ENCODE measurements around the gene RAPGEFL1. TPM values are rescaled to one million over a fixed set of nuclear protein-coding genes. Genes with fewer than 3 reads are reported as not detected.

Gene RAPGEFL1, protein sequence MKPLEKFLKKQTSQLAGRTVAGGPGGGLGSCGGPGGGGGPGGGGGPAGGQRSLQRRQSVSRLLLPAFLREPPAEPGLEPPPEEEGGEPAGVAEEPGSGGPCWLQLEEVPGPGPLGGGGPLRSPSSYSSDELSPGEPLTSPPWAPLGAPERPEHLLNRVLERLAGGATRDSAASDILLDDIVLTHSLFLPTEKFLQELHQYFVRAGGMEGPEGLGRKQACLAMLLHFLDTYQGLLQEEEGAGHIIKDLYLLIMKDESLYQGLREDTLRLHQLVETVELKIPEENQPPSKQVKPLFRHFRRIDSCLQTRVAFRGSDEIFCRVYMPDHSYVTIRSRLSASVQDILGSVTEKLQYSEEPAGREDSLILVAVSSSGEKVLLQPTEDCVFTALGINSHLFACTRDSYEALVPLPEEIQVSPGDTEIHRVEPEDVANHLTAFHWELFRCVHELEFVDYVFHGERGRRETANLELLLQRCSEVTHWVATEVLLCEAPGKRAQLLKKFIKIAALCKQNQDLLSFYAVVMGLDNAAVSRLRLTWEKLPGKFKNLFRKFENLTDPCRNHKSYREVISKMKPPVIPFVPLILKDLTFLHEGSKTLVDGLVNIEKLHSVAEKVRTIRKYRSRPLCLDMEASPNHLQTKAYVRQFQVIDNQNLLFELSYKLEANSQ
- total RNA-seq = 4.9 and 7.0 TPM in 2 replicates

DNA sequence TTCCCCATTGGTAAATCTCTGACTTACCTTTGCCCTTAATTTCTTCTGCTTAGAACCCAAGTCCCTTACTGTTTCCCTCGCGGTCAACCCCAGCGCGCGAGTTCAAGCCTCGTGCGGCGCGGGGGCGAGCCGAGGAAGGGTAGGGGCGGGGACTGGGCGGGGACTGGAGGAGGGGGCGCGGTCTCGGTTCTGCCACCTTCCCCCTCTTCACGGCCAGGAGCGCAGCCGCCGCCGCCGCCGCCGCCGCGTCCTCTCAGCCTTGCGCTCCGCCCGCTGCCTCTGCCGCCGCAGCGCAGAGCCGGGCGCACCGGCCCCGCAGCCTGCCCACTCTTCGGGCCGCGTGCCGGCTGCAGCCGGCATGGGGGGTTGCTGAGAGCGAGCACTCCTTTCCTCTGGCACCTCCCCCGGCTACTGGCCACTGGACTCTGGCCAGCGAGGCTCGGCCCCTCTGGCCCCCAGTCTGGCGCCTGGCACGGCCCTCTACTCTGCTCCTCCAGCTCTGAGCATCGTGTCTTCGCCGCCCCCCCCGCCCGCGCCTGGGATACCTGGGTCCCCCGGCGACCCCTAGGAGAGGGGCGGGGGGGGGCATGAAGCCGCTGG lies at the start of gene RAPGEFL1:
TSS of gene RAPGEFL1 (plus strand) at position 196 of the 600 bp plus-strand sequence. CDS start at position 588, 392 bp downstream.
- no peaks in the 10 kb centered on the region for H3K9me3 Mint-ChIP-seq

GRCh38 chr17:40129498-40129897 lies 47.8 kb upstream of the RAPGEFL1 start:
- DNase-seq (no peak), ATAC-seq (ENCODE audit: low read depth) (no peak)
- Mint-ChIP-seq H3K27me3 (no peaks in the 10 kb centered on the region), H3K4me3 (no peak overlapping the region), H3K4me1 (peaks cover 10% of the 10 kb centered on the region), H3K9me3 (no peaks in the 10 kb centered on the region), H3K36me3 (ENCODE audit: low read depth) (peaks cover 79% of the 10 kb centered on the region), H3K27ac (no peak overlapping the region)
- POLR2A ChIA-PET = interaction anchor here (1.3 kb wide), 1 partner anchor 10 kb away, joined by 7 read pairs; no protein-coding TSS in a partner anchor
- intact Hi-C loops (cut with micrococcal nuclease) = no loop called here
- TF ChIP-seq, protein P1, sequence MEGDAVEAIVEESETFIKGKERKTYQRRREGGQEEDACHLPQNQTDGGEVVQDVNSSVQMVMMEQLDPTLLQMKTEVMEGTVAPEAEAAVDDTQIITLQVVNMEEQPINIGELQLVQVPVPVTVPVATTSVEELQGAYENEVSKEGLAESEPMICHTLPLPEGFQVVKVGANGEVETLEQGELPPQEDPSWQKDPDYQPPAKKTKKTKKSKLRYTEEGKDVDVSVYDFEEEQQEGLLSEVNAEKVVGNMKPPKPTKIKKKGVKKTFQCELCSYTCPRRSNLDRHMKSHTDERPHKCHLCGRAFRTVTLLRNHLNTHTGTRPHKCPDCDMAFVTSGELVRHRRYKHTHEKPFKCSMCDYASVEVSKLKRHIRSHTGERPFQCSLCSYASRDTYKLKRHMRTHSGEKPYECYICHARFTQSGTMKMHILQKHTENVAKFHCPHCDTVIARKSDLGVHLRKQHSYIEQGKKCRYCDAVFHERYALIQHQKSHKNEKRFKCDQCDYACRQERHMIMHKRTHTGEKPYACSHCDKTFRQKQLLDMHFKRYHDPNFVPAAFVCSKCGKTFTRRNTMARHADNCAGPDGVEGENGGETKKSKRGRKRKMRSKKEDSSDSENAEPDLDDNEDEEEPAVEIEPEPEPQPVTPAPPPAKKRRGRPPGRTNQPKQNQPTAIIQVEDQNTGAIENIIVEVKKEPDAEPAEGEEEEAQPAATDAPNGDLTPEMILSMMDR (IDR thresholded peaks at IDR 0.05) = no peak
- CTCF ChIA-PET = no interaction called here

More for the DNA sequence above, at the start of gene RAPGEFL1:
- Mint-ChIP-seq H3K4me3 (peak within 1 kb of the TSS; percentile 42), H3K4me1 (peaks cover 10% of the 10 kb centered on the region), H3K36me3 (ENCODE audit: low read depth) (peaks cover 25% of the 10 kb centered on the region), H3K27me3 (no peaks in the 10 kb centered on the region), H3K27ac (no peak within 1 kb of the TSS)
- POLR2A ChIA-PET = interaction anchor here (0.5 to 0.6 kb wide), 2 partner anchors 57 to 137 kb away, joined by 3 read pairs; no protein-coding TSS in a partner anchor
- TF ChIP-seq, protein P1 (IDR thresholded peaks at IDR 0.05) = no peak
- CTCF ChIA-PET = no interaction called here
- peak; percentile 61 for DNase-seq
- peak; percentile 99 for ATAC-seq (ENCODE audit: low read depth)
- intact Hi-C loops (cut with micrococcal nuclease) = loop anchor here (1.0 kb wide), 1 partner anchor 14 kb away; no protein-coding TSS in a partner anchor

- Mint-ChIP-seq H3K36me3 (ENCODE audit: low read depth) (peaks cover 88% of the 10 kb centered on the region), H3K27me3 (no peaks in the 10 kb centered on the region), H3K4me1 (peaks cover 4% of the 10 kb centered on the region), H3K4me3 (no peak overlapping the region), H3K9me3 (no peaks in the 10 kb centered on the region), H3K27ac (no peak overlapping the region)
- POLR2A ChIA-PET = interaction anchor here (1.0 to 1.3 kb wide), 2 partner anchors 9 to 55 kb away, joined by 3 to 7 read pairs; no protein-coding TSS in a partner anchor
- DNase-seq (no peak), ATAC-seq (ENCODE audit: low read depth) (no peak)
- intact Hi-C loops (cut with micrococcal nuclease) = no loop called here
- CTCF ChIA-PET = interaction anchor here (1.3 kb wide), 1 partner anchor 17 kb away, joined by 3 read pairs; no protein-coding TSS in a partner anchor
- TF ChIP-seq, protein P1 (IDR thresholded peaks at IDR 0.05) = no peak
These were observed 46.8 kb upstream of the RAPGEFL1 start for GRCh38 chr17:40130352-40131042.

DNA sequence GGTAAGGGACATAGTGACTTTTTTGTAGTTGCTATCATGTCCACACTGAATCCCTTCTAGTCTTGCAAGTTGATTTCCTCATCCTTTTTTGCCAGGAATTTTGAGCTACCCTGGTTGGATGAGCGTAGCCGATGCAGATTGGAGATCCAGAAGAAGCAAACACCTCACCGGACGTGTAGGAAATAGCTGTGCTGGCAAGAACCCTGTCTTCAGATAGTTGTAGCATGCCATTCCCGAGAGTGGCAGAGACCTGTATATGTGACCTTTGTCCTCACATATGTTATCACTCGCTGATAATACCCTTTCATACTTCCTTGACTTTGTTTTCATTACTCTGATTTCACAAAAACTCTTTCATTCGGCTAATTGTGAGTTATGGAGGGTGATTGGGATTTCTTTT lies 43.1 kb upstream of the RAPGEFL1 start:
- no peak overlapping the region for H3K4me3 Mint-ChIP-seq
- no peaks in the 10 kb centered on the region for H3K9me3 Mint-ChIP-seq
- ChIA-PET CTCF (no interaction called here), POLR2A (interaction anchor here (0.8 to 2.0 kb wide), 4 partner anchors 10 to 80 kb away, joined by 3 to 8 read pairs (median 6); partner anchors contain the start of gene MED24)
- no peaks in the 10 kb centered on the region for H3K27me3 Mint-ChIP-seq
- H3K27ac Mint-ChIP-seq = no peak overlapping the region
- peaks cover 4% of the 10 kb centered on the region for H3K4me1 Mint-ChIP-seq
- intact Hi-C loops (cut with micrococcal nuclease) = no loop called here
- ATAC-seq (ENCODE audit: low read depth) (no peak), DNase-seq (no peak)
- TF ChIP-seq, protein P1 (IDR thresholded peaks at IDR 0.05) = no peak
- H3K36me3 Mint-ChIP-seq (ENCODE audit: low read depth) = peaks cover 77% of the 10 kb centered on the region
